Prostate gland (tissue), 2 donors: Measurements from ENCODE around the gene OTOP3.
A peak's percentile ranks its signal among the peaks of the same experiment; 100 is the strongest.

Experiments used
- CTCF ChIP-seq, 4 experiments: fragments of 200-600 bp in 2 of 4; fragments of 450-650 bp in 2 of 4; sonication (generic) in 2 of 4; IDR thresholded peaks; 1 replicate in 3 of 4; 2 replicates in 1 of 4; pipeline ENCODE4 v1.5.1; 2016 to 2019; ENCODE audit warnings: antibody characterized with exemption in 4 of 4, mild to moderate bottlenecking in 2 of 4, moderate library complexity in 2 of 4
- POLR2A ChIP-seq: fragments of 450-650 bp; IDR thresholded peaks from one replicate; pipeline ENCODE4 v1.6.1; 2016; ENCODE audit warnings: antibody characterized with exemption, mild to moderate bottlenecking
- POLR2AphosphoS5 ChIP-seq: sonication (generic); formaldehyde crosslinking; IDR thresholded peaks from one replicate; pipeline ENCODE4 v1.6.1; 2017; ENCODE audit warnings: antibody characterized with exemption

DNA sequence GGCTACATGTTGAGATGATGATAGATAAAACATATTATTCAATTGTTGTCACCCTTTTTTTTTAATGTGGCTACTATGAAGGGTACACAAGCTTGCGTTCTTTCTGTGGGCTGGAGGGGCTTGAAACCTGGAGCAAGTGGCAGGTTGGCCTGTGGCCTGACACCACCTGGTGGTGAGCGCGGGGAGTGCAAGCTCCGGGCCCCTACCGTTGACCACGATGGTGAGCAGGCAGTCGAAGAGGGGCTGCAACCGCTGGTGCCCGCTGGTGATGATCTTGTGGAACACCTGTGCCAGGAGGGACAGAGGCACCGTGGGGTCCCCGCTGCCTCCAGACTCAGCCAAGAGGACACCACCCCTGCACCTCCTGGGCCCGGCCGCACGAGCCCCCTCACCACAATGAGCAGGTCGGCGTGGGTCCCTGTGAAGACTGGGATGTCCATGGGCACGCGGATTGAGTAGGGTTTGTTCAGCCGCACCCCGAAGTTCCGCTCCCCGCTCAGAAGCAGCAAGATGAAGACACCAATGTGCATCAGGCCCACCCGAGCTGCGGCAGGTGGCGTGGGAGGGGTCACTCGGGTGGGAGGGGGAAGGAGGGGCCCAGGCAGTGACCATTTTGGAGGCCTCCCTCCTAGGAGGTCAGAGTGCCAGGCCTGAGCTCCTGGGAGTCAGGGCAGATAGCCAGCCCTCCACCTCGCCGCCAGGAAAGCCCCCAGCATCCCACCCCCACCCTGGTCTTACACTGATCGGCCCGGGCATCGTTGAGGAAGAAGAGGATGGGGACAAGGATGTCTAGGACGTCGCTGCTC, 22.4 kb downstream of the OTOP3 start:
- peak; percentile 86 to 91 (median 88) for TF ChIP-seq CTCF (IDR thresholded peaks at IDR 0.05)
- no peak for TF ChIP-seq POLR2A
- TF ChIP-seq POLR2AphosphoS5: no peak
